T-helper 1 cell treated with Interleukin-12 subunit alpha and Interleukin-12 subunit beta and Interleukin-4 antibody, amounts not matched to agents 30 μg/mL and 1 μg/mL, for 36 hours (primary cell): ENCODE results near the gene SOCS4.

ENCODE experiments used
- H3K27ac Mint-ChIP-seq: one replicate; pipeline ENCODE4 v1.8.0; 2021; ENCODE audit warnings: mild to moderate bottlenecking, mixed read lengths
- H3K27me3 Mint-ChIP-seq: one replicate; pipeline ENCODE4 v1.8.0; 2021; ENCODE audit warnings: low read depth, mixed read lengths
- H3K36me3 Mint-ChIP-seq: one replicate; pipeline ENCODE4 v1.8.0; 2021; ENCODE audit warnings: low read depth, mixed read lengths
- H3K4me1 Mint-ChIP-seq: one replicate; pipeline ENCODE4 v1.8.0; 2021; ENCODE audit warnings: low read depth, mixed read lengths
- H3K4me3 Mint-ChIP-seq: one replicate; pipeline ENCODE4 v1.8.0; 2021; ENCODE audit warnings: mild to moderate bottlenecking, moderate library complexity, mixed read lengths
- H3K9me3 Mint-ChIP-seq: one replicate; pipeline ENCODE4 v1.8.0; 2021; ENCODE audit warnings: mixed read lengths

The SOCS4 gene

GRCh38 chr14:55092341-55092740 is 65.3 kb downstream of the SOCS4 start:
- H3K4me3 Mint-ChIP-seq: no peak overlapping the region

DNA sequence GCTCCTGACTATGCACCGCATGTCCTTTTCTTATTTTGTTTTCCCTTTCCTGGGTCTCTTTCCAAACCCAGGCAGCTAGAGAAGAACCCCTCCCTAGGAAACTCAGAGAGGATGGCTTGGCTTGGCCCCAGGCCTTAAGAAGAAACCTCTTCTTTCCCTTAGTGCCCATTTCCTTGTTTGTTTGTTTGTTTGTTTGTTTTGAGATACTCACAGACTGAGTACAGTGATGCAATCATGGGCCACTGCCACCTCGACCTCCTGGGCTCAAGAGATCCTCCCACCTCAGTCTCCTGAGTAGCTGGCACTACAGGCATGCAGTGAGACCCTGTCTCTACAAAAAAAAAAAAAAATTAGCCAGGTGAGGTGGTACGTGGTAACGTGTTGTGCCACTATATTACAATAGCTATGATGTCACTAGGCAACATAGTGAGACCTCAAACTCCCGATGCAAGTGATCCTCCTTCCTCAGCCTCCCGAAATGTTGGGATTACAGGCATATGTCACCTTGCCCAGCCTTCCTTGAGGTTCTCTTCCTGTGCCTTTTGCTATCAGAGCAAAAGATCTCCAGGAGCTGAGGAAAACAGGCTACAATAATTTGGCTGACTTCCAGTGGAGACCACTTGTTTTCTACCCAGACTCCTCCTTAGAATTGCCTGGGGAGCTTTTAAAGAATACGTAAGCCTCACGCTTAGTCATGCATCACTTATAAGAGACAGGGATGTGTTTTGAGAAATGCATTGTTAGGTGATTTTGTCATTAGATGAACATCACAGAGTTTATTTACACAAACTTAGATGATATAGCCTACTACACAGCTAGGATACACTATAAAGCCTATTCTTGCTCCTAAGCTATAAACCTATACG is 67.5 kb downstream of the SOCS4 start:
- H3K36me3 Mint-ChIP-seq: peaks cover 3% of the 10 kb centered on the region
- H3K27me3 Mint-ChIP-seq: no peaks in the 10 kb centered on the region
- peaks cover 22% of the 10 kb centered on the region for H3K4me1 Mint-ChIP-seq
- H3K4me3 Mint-ChIP-seq: no peak overlapping the region
- H3K27ac Mint-ChIP-seq: no peak overlapping the region
- H3K9me3 Mint-ChIP-seq: no peaks in the 10 kb centered on the region

More at GRCh38 chr14:55092341-55092740, 65.3 kb downstream of the SOCS4 start:
- Mint-ChIP-seq H3K27me3 (no peaks in the 10 kb centered on the region), H3K27ac (no peak overlapping the region), H3K9me3 (no peaks in the 10 kb centered on the region), H3K4me1 (peaks cover 14% of the 10 kb centered on the region), H3K36me3 (no peaks in the 10 kb centered on the region)

DNA sequence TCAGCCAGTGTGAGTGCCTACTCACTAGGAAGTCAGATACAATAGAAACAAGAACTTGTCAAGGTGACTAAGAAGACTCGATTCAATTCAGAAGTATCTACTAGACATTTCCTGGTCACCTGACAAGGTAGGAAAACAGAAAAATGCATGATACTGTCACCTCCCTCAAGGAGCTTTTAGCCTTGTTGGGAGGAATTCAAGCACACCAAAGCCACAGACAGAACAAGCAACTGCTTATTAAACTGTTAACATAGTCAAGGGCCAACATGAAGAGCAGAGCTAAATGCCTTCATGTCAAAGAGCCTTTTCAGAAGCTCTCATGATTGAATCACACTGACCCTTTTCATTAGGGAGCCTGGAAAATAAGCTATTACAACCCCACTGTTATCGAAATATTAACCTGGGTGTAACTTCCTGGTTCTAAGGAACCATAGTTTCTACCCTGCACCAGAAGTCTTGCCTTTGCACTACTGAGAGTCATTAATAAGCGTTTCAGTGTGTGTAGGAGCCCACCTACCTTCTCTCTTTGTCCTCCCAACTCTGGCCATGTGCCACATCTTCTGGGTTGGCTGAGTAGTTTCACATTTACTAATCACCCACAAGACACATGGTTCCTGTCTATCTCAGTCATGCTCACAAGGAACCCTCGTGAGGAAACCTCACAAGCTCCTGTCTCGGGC is 71.0 kb downstream of the SOCS4 start:
- Mint-ChIP-seq H3K9me3 (no peaks in the 10 kb centered on the region), H3K4me1 (peaks cover 30% of the 10 kb centered on the region), H3K27me3 (no peaks in the 10 kb centered on the region), H3K36me3 (peaks cover 3% of the 10 kb centered on the region), H3K4me3 (peak overlapping the region; percentile 26), H3K27ac (peak overlapping the region; percentile 79)

GRCh38 chr14:55098561-55098898 is 71.5 kb downstream of the SOCS4 start:
- Mint-ChIP-seq H3K27ac (peak overlapping the region; percentile 79), H3K36me3 (peaks cover 3% of the 10 kb centered on the region), H3K4me1 (peaks cover 32% of the 10 kb centered on the region), H3K9me3 (no peaks in the 10 kb centered on the region), H3K4me3 (peak overlapping the region; percentile 26), H3K27me3 (no peaks in the 10 kb centered on the region)
